Measurements from ENCODE around the gene CYP26C1.

The CYP26C1 gene

DNA sequence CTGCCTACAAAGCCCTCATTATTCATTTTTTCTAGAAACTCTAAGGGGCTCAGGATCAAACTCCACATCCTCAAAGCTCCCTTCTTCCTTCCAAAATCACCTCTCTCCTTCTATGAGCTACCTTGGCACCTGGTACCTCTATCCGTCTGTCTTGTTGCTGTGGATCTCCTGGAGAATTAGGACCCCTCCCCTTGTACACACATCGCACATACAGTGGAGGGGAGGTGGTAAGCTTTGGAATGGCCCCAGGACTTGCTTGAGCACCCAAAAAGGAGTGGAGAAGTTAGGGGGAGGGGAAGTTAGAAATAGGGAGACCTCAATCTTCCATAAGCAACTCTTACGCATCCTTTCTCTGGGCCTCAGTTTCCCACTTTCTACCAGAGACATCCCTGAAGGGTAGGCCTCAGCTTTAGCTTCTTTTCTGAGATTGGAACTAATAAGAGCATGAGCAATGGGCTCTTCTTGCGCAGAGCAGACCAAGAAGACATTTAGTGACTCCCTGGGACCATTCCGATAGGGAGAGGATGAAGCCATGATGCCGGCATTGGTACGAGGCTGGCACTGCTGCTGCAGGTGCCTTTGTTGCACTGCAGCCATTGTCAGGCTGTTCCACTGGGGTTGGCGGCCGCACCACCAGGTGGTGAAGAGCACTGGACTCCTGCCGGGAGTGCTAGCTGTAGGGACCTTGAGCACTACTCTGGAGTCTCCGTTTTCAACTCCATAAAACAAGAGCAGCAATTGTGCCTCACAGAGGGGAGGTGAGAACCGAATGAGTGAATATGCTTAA lies 4.5 kb downstream of the CYP26C1 start:
- no peak for DNase-seq

DNA sequence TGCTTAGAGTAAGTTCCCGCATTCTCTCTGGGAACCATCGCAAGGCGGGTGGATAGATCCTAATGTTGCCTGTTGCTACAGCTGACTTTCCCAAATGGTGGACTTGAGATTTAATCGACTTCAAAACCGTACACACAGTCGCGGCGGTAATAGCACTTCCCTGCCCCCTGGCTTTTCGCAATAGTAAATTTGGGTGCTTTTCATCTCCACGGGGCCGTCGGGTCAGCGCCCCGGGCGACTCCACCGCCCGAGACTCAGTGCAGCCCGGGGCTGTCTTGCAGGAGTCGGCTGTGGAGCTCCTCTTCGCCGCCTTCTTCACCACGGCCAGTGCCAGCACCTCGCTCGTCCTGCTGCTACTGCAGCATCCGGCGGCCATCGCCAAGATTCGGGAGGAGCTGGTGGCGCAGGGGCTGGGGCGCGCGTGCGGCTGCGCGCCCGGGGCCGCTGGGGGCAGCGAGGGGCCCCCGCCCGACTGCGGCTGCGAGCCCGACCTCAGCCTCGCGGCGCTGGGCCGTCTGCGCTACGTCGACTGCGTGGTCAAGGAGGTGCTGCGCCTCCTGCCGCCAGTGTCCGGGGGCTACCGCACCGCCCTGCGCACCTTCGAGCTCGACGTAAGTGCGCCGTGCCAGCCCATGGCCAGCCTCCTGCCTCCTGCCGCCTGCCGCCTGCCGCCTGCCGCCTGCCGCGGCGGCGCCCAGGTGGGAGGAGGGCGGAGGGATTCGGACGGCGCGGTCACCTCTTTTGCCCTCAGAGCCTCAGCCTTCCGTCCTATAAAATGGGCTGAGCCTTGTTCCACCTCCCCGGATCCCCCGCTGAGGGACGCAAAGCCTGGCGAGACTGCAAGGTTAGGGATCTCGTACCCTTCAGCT lies 5.3 kb downstream of the CYP26C1 start:
- no peak for DNase-seq

GRCh38 chr10:93066544-93066913 lies 5.9 kb downstream of the CYP26C1 start:
- no peak for DNase-seq

DNA sequence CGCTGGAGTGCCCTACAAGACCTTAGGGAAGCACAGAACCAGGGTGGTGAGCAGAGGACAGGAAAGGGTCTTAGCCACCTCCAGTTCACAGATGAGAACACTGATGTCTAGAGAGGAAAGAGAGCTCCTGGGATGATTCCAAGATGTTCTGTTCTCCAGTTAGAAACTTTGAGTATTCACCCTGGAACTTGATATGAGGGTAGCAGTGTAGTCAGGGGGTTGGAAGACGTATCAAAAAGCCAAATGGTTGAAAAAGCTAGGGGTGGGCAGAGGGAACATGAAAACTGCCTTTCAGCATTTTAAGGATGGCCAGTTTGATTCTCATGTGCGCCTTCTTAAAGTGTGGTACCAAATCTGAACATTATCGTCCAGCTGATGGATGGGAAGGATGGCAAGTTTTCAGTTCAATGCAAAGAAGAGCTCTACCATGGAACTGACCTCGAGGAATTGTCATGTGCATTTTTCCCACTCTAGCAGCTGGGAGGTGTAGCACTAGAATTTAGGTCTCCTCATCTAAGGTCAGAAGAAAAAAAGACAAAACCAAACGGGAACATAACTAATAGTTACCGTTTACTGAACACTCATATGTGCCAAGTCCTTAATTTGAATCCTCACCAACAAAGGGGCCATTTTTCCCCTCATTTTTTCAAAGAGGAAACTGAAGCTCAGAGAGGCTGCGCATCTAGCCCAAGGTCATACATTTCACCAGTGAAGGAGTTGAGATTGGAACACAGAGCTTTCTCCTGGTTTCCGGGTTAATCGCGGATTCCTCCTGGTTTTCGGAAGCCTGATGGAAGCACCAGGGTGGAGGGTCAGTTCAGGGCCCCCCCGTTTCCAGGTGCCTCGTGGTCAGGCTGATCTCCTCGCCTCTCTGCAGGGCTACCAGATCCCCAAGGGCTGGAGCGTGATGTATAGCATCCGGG lies 7.1 kb downstream of the CYP26C1 start:
- DNase-seq, result no peak

DNA sequence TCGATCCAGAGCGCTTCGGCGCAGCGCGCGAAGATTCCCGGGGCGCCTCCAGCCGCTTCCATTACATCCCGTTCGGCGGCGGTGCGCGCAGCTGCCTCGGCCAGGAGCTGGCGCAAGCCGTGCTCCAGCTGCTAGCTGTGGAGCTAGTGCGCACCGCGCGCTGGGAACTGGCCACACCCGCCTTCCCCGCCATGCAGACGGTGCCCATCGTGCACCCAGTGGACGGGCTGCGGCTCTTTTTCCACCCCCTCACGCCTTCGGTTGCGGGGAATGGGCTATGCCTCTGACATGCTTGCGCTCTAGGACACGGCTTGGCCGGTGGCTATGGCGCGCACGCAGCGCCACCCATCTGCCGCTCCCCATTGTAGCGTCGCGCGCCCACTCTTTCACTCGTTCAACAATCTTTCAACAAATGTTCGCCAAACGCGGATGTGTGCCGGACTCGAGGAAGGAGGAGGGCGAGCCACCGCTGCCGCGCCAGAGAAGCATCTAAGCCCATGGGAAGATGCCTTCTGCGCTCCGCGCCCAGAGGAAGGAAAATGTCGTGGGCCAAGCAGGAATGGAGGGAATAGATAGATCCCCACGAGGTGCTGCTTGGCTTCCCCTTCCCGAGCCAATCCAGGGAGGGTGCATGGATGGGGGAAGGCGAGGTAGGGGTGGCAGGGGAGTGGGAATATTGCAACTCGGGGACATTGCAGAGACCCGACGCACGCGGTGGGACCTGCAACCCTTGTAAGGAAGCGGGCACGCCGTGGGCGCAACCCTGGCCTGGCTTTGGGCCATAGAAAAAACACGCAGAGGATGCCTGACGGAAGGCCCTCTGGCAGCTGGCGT lies 8.0 kb downstream of the CYP26C1 start:
- DNase-seq, result no peak

GRCh38 chr10:93069245-93069561 lies 8.6 kb downstream of the CYP26C1 start:
- DNase-seq, result no peak

DNA sequence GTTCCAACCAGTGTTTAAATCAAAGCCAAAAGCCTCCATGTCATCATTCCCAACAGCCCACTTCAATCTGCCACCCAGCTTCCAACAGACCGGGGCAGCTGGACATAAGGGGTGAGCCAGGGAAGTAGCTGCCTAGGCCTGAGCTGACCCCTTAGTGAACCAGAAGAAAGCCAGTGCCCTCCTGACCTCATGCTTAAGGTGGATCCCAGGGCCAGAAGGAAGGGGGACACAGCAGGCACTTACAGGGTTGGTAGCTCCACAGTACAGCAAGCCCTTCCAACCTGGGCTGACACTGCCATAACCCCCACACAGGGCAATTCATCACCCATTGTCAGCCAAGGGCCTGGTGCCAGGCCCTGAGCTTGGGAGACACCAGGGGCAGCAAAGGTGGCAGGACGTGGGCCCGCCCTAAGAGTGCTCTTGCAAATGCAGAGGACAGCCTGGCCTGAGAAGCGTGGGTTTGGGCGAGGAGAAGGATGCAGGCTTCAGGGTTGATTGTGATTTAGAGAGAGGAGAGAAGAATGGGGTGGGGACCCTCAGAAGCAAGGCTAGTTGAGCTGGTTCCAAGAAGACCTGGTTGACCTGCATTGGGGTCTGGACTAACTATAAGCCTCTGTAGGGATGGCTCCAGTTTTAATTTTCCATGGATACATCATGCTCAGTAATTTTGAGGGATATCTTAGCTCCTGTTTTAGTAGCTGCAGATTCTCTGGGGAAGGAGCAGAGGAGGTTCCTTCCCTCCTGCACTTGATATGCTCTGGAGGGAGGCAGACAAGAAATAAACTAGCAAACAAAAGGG lies 10.0 kb downstream of the CYP26C1 start:
- no peak for DNase-seq

DNA sequence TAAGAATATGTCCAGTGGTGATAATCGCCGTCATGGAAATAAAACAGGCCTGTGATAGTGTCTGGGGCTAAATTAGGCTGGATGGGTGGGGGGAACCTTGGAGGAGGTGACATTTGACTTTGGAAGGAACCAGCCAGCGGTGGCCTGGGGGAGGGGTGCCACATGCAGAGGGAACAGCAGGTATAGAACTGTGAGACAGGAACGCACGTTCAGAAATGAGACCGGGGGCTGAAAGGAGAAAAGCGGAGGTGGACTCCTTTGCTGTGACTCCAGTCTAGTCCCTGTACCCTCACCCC lies 10.5 kb downstream of the CYP26C1 start:
- no peak for DNase-seq

DNA sequence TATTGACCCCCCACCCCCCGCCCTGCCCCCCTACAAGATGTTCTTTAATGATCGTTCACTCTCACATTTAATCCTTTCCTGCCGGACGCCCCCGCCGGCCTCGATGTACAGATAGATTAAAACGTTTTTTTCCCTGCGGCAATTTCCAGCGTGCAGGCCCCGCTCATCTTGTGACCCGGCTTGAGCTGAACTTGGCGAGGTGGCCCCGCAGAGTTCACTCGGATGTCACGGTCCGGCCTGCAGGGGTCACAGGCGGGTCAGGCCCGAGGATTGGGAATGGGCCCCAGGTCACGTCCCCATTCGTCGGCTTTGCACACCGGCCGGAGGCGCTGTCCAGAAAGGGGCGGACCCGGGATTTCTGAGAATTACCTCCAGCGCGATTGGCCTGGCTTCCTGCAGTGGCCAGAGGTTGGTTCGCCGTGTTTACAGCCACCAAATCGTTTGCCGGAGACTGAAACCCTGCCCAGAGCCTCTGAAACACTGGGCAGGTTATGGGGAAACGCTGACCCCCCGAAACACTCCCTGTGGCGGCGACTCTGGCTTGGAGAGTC lies 11.2 kb downstream of the CYP26C1 start:
- no peak for DNase-seq

GRCh38 chr10:93072225-93072712 lies 11.7 kb downstream of the CYP26C1 start:
- no peak for DNase-seq

GRCh38 chr10:93072713-93073538 lies 12.3 kb downstream of the CYP26C1 start:
- no peak for DNase-seq

- no peak for DNase-seq
Observed at GRCh38 chr10:93073539-93074146, 13.0 kb downstream of the CYP26C1 start, which contains the start of gene CYP26A1. TSS of gene CYP26A1 (plus strand) at chr10:93073893. CDS start at chr10:93073935, 42 bp downstream.

DNA sequence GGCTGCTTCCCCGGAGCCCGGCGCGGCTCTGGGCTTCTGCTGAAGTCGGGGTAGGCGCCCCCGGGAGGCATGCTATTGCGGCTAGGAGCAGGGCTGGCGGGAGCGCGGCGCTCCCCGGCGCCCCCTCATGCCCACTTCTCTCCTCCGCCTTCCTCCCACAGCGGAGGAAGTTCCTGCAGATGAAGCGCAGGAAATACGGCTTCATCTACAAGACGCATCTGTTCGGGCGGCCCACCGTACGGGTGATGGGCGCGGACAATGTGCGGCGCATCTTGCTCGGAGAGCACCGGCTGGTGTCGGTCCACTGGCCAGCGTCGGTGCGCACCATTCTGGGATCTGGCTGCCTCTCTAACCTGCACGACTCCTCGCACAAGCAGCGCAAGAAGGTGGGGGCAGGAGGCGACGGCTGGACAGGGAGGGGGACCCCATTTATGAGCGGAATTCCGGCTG lies 13.6 kb downstream of the CYP26C1 start:
- no peak for DNase-seq

GRCh38 chr10:93074597-93075368 lies 14.2 kb downstream of the CYP26C1 start:
- DNase-seq, result no peak

- no peak for DNase-seq
Observed at GRCh38 chr10:93075369-93076221, 15.0 kb downstream of the CYP26C1 start.

DNA sequence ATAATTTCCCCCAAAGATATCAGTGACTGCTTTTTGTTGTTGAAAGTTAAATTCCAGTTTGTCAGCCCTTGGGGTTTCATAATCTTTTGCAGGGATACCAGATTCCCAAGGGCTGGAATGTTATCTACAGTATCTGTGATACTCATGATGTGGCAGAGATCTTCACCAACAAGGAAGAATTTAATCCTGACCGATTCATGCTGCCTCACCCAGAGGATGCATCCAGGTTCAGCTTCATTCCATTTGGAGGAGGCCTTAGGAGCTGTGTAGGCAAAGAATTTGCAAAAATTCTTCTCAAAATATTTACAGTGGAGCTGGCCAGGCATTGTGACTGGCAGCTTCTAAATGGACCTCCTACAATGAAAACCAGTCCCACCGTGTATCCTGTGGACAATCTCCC lies 16.3 kb downstream of the CYP26C1 start:
- peak; percentile 50 for DNase-seq

- no peak for DNase-seq
Observed at GRCh38 chr10:93077860-93078337, 17.3 kb downstream of the CYP26C1 start.
